Heart right ventricle (tissue), 16 donors: ENCODE data around the gene PHC2. TPM values are rescaled to one million over a fixed set of nuclear protein-coding genes. Genes with fewer than 3 reads are reported as not detected.

Experiments
- ATAC-seq, 8 donors: fragments of 200-7000 bp; cut with Tn5 transposase; one replicate each; pipeline ENCODE4 v1.9.1; 2020; ENCODE audit warnings: mild to moderate bottlenecking in 8 of 8, moderate library complexity in 8 of 8, moderate number of reproducible peaks in 1 of 8
- DNase-seq, 2 donors: peaks; one replicate each; pipeline ENCODE4 v3.0.0-alpha.2; 2020
- H3K27ac ChIP-seq, 10 donors: fragments of 200-600 bp; sonication (generic) in 2 of 10; one replicate each; pipeline versions ENCODE4 v1.5.0 to v1.8.0; 2020 to 2022; ENCODE audit warnings: mild to moderate bottlenecking in 3 of 10
- H3K27me3 ChIP-seq, 7 donors: fragments of 200-600 bp; one replicate each; pipeline ENCODE4 v1.8.0; 2021 to 2022; ENCODE audit warnings: mild to moderate bottlenecking in 2 of 7
- H3K36me3 ChIP-seq, 9 donors: fragments of 200-600 bp; sonication (generic) in 1 of 9; one replicate each; pipeline versions ENCODE4 v1.5.0 to v1.8.0; 2020 to 2022; ENCODE audit warnings: mild to moderate bottlenecking in 2 of 9
- H3K4me1 ChIP-seq, 9 donors: fragments of 200-600 bp; sonication (generic) in 1 of 9; one replicate each; pipeline versions ENCODE4 v1.5.0 to v1.8.0; 2020 to 2022; ENCODE audit warnings: mild to moderate bottlenecking in 4 of 9
- H3K4me3 ChIP-seq, 10 donors: fragments of 200-600 bp; sonication (generic) in 2 of 10; one replicate each; pipeline versions ENCODE4 v1.5.0 to v1.8.0; 2020 to 2022; ENCODE audit warnings: mild to moderate bottlenecking in 7 of 10, moderate library complexity in 2 of 10
- H3K9me3 ChIP-seq, 11 donors: fragments of 200-600 bp in 10 of 11; sonication (generic) in 2 of 11; one replicate each; pipeline versions ENCODE4 v1.5.0 to v1.8.0; 2013 to 2022; ENCODE audit warnings: mild to moderate bottlenecking in 2 of 11, control low read depth in 1 of 11, moderate library complexity in 1 of 11
- WGBS, 2 donors: extraction: QIAGEN DNeasy Blood & Tissue Kit; methylation state at CpG; one replicate each; pipeline ENCODE4 v1.1.7; 2013; ENCODE audit warnings: inconsistent platforms in 1 of 2; 5-methylcytosine and 5-hydroxymethylcytosine counted together
- intact Hi-C, 10 donors: fragments of 100-400 bp; cut with DNase I; formaldehyde crosslinking; loops; one replicate each; pipeline versions ENCODE4 v1.11.1 to v1.14.2; 2022
- polyA plus RNA-seq, 2 donors: library from polyadenylated mRNA; stranded (reverse); fragments of 200-250 nt; gene quantifications; one replicate each; pipeline ENCODE4 v1.2.3, GENCODE V29; 2013
- total RNA-seq, 10 donors: library from RNA; stranded (reverse); fragmentation: NEBNext Ultra II Directional in 3 of 10; extraction: Animal tissue kit (Norgen Biotek cat#: 25700) in 3 of 10; gene quantifications; one replicate each; pipeline versions ENCODE4 v1.2.1 to v1.2.4, GENCODE V29; 2021 to 2023
- TF ChIP-seq, protein P1 (sequence below), 9 donors: fragments of 200-600 bp; sonication (generic) in 2 of 9; IDR thresholded peaks; one replicate each; pipeline versions ENCODE4 v1.5.0 to v1.8.0; 2021 to 2022; ENCODE audit warnings: antibody characterized with exemption in 9 of 9, mild to moderate bottlenecking in 5 of 9, moderate library complexity in 1 of 9
- donor health status: Arrhythmogenic right ventricular cardiomyopathy.
- donor health status: ischemic (EF 13 %, LVEDD 7.1; RV severe dilation, severe dysfunction).
- donor health status: healthy with polysubstance abuse.
- donor health status: DM: no; HTN: yes; CAD: no.
- donor health status: DM: no; HTN: no; CAD: no.
- donor health status: ischemic (EF 25% LVEDD 6.9; RV normal size, moderate dysfunction).
- donor health status: ischemic (EF 25% LVEDD 5.7; RV mildly dilated, moderate dysfunction).
- donor health status: healthy.
- donor health status: DM: yes; HTN: yes; CAD: no.
- donor health status: Ischemic cardiomyopathy.
- donor health status: ischemic (EF 35%, LVEDD 5.7; RV mildly dilated, moderate dysfunction).
- donor health status: nonischemic (EF 11% LVEDD 7.7; RV severe dilation, severe dysfunction).
- donor health status: DM: yes; HTN: yes; CAD: no.
- donor health status: PGD.
- donor health status: ischemic (EF 29% LVEDD 5.4; RV normal size, mild dysfunction).
- donor health status: nonischemic (EF 23%, LVEDD 6.1; RV moderate dilation, normal function).

PHC2 gene
- total and polyA plus RNA-seq, 12 donors: 81.2 to 136 (median 99.3) TPM

- Histone ChIP-seq H3K27ac (no peak overlapping the region), H3K4me3 (no peak overlapping the region), H3K4me1 (peaks cover 11 to 44% (median 18%) of the 10 kb centered on the region in 9 donors), H3K36me3 (peaks cover 0 to 18% (median 0%) of the 10 kb centered on the region in 9 donors), H3K9me3 (no peaks in the 10 kb centered on the region), H3K27me3 (no peaks in the 10 kb centered on the region)
- TF ChIP-seq, protein P1, sequence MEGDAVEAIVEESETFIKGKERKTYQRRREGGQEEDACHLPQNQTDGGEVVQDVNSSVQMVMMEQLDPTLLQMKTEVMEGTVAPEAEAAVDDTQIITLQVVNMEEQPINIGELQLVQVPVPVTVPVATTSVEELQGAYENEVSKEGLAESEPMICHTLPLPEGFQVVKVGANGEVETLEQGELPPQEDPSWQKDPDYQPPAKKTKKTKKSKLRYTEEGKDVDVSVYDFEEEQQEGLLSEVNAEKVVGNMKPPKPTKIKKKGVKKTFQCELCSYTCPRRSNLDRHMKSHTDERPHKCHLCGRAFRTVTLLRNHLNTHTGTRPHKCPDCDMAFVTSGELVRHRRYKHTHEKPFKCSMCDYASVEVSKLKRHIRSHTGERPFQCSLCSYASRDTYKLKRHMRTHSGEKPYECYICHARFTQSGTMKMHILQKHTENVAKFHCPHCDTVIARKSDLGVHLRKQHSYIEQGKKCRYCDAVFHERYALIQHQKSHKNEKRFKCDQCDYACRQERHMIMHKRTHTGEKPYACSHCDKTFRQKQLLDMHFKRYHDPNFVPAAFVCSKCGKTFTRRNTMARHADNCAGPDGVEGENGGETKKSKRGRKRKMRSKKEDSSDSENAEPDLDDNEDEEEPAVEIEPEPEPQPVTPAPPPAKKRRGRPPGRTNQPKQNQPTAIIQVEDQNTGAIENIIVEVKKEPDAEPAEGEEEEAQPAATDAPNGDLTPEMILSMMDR (IDR thresholded peaks at IDR 0.05): no peak
- DNase-seq (no peak), ATAC-seq (no peak)
- intact Hi-C loops: no loop called here
- WGBS, 2 donors: 96 to 98% methylated on average over 5 of the region's 5 CpGs
These were observed 73.8 kb downstream of the PHC2 start for GRCh38 chr1:33357099-33357498.

DNA sequence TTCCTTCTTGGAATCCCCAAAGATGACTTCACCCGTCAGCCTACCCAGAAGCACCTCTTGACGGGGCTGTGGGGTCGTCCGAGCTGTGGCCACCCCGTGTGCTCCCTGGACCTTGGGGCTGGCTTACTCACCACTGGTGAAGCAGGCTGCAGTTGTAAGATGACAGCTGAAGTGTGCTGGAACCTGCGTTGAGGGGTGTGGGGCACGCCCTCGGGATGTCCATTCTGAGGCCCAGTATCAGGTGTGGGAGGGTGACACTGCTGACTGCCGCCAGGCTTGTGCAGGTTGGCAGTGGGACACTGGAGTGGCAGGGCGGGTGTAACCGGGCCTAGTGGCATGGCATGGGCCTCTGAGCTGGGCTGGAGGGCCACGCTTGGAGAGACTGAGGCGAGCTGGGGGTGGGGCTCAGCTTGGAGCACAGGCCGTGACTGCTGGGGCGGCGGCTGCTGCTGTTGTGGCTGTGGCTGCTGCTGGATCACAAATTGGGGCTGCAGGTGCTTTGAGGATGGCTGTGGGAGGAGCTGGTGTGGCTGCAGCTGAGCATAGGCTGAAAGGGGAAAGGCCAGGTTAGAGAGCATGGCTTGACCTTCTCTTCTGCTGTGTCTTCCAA lies 76.1 kb downstream of the PHC2 start:
- Histone ChIP-seq H3K27me3 (no peaks in the 10 kb centered on the region), H3K27ac (no peak overlapping the region), H3K4me3 (no peak overlapping the region), H3K9me3 (no peaks in the 10 kb centered on the region), H3K36me3 (peaks cover 0 to 19% (median 0%) of the 10 kb centered on the region in 9 donors), H3K4me1 (peaks cover 0 to 31% (median 12%) of the 10 kb centered on the region in 9 donors)
- 93 to 94% methylated on average over 16 of the region's 16 CpGs for WGBS, 2 donors
- no peak for ATAC-seq
- intact Hi-C loops: no loop called here
- DNase-seq: no peak
- TF ChIP-seq, protein P1 (IDR thresholded peaks at IDR 0.05): no peak

DNA sequence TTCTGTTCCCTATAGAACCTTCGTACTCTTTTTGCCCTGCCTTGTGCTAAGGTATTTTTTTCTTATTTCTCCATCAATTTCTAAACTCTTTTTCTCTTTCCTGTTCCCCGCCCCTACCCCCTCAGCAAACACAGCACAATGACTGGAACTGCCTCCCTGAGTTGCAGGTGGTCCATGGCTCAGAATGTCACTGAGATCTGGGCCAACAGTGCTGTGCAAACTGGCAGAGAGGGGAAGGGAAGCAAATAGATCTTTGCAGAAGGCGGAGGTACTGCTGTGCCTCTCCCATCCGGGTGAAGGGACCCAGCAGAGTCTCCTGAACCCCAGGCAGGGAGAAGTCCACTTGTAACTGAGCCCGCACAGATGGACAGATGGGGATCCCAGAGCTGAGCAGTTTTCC lies 77.4 kb downstream of the PHC2 start:
- no peak for ATAC-seq
- H3K9me3 ChIP-seq: no peaks in the 10 kb centered on the region
- H3K36me3 ChIP-seq: peaks cover 0 to 19% (median 0%) of the 10 kb centered on the region in 9 donors
- H3K4me3 ChIP-seq: no peak overlapping the region
- no peak for DNase-seq
- TF ChIP-seq, protein P1 (IDR thresholded peaks at IDR 0.05): no peak
- intact Hi-C loops: no loop called here
- peaks cover 0 to 26% (median 12%) of the 10 kb centered on the region in 9 donors for H3K4me1 ChIP-seq
- H3K27ac ChIP-seq: no peak overlapping the region
- no peaks in the 10 kb centered on the region for H3K27me3 ChIP-seq
- WGBS, 2 donors: 92 to 96% methylated on average over 5 of the region's 5 CpGs

- intact Hi-C loops: no loop called here
These were observed 79.6 kb downstream of the PHC2 start for GRCh38 chr1:33351281-33351660.

More at GRCh38 chr1:33351281-33351660, 79.6 kb downstream of the PHC2 start:
- no peak for DNase-seq
- Histone ChIP-seq H3K4me3 (no peak overlapping the region), H3K27ac (no peak overlapping the region), H3K9me3 (no peaks in the 10 kb centered on the region), H3K36me3 (peaks cover 0 to 26% (median 0%) of the 10 kb centered on the region in 9 donors), H3K27me3 (no peaks in the 10 kb centered on the region), H3K4me1 (peaks cover 4 to 37% (median 28%) of the 10 kb centered on the region in 9 donors)
- WGBS, 2 donors: 95 to 96% methylated on average over 6 of the region's 6 CpGs
- TF ChIP-seq, protein P1 (IDR thresholded peaks at IDR 0.05): no peak
- ATAC-seq: no peak
